OCI-LY7 (cell line): ENCODE data around the gene BBLN.

Experiments
- EZH2phosphoT487 ChIP-seq: fragments of 200-600 bp; sonication (generic); IDR thresholded peaks from 2 replicates; pipeline ENCODE4 v1.6.1; 2018; ENCODE audit warnings: low read depth, borderline replicate concordance, mild to moderate bottlenecking, mixed run types, antibody characterized with exemption, low read length, moderate library complexity, mixed read lengths
- TF ChIP-seq, protein P1 (sequence below): fragments of 200-600 bp; sonication (generic); conservative IDR thresholded peaks from 2 replicates; pipeline ENCODE4 v1.5.1; 2014; ENCODE audit warnings: mild to moderate bottlenecking, antibody characterized with exemption, low read length, moderate library complexity, mixed read lengths

DNA sequence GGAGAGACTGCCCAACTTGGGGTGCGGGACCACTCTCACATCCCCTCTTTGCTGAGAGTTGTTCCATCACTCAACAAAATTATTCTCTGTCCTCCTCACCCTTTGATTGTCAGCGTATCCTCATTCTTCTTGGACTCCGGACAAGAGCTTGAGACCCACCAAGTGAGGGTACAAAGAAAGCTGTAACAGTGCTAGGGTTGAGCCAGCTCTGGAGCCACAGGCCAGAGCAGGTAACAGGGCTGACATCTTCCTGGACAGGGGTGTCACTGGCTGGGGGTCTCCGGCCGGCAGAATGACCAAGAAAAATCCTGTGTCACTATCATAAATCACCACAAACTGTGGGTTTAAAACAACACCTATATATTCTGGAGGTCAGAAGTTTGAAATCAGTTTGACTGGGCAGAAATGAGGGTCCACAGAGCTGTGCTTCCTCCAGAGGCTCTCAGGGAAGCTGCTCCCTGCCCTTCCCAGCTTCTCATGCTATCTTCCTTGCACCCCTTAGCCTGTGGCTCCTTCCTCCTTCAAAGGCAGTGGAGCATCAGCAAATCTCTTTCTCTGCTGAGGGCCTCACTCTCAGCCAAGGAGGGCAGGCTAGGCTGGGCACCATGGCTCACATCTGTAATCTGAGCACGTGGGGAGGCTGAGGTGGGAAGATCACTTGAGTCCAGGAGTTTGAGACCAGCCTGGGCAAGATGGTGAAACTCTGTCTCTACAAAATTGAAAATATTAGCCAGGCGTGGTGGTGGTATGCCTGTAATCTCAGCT, 4.1 kb upstream of the BBLN start:
- no peak for TF ChIP-seq EZH2phosphoT487
- TF ChIP-seq, protein P1, sequence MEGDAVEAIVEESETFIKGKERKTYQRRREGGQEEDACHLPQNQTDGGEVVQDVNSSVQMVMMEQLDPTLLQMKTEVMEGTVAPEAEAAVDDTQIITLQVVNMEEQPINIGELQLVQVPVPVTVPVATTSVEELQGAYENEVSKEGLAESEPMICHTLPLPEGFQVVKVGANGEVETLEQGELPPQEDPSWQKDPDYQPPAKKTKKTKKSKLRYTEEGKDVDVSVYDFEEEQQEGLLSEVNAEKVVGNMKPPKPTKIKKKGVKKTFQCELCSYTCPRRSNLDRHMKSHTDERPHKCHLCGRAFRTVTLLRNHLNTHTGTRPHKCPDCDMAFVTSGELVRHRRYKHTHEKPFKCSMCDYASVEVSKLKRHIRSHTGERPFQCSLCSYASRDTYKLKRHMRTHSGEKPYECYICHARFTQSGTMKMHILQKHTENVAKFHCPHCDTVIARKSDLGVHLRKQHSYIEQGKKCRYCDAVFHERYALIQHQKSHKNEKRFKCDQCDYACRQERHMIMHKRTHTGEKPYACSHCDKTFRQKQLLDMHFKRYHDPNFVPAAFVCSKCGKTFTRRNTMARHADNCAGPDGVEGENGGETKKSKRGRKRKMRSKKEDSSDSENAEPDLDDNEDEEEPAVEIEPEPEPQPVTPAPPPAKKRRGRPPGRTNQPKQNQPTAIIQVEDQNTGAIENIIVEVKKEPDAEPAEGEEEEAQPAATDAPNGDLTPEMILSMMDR, result no peak
